Measurements from ENCODE around the gene MUC21.

DNA sequence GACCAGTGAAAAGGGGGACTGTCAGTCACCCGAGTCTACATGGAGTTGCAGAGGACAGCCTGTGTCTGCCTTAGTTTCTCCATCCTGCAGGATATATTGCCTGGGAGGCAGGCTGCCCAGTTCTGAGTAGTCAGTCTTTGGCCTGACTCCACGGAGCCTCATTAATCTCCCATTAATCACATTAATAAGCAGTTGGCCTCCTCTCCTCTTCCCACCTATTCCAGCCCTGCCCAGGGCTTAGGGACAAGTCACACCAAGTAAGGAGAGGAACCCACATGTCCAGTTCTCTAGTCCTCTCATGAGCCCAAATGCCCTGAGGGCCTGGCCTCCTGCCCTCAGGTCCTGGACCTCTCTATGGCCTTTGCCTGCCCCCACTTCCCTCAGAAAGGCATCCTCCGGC lies 44.0 kb upstream of the MUC21 start:
- TF ChIP-seq CTCF (IDR thresholded peaks at IDR 0.05; ENCODE audit: low read length) = no peak
- no peak for TF ChIP-seq EZH2 (IDR thresholded peaks at IDR 0.05; ENCODE audit: borderline replicate concordance, low read length)

All from OCI-LY1 (cell line).